ENCODE measurements around the gene THOP1. TPM values are rescaled to one million over a fixed set of nuclear protein-coding genes. Genes with fewer than 3 reads are reported as not detected.

Gene THOP1
- total RNA-seq, 1 donor from 2014 or later, result 67.3 TPM

DNA sequence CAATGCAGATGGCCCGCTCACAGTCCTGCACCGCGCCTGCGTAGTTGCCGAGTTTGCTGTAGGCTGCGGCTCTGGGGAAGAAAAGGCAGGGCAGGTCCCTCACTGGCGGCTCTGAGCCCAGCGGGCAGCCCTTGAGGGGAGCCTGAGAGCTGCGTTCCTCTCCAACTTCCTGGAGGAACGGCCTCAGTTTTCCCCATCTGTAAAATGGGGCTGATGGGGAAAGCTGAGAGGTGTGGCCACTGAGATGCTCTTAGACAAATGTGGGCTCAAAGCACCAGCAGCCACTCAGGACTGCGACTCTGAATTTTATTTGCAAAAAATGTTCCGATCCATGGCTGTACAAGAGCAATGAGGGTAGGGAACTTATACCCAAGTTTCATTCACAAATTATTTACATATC is 21.6 kb upstream of the THOP1 start:
- Histone ChIP-seq H3K27ac (no peak overlapping the region), H3K36me3 (peaks cover 77 to 96% of the 10 kb centered on the region in 2 donors), H3K27me3 (no peaks in the 10 kb centered on the region), H3K4me3 (no peak overlapping the region), H3K9me3 (no peaks in the 10 kb centered on the region), H3K4me1 (no peaks in the 10 kb centered on the region)
- no peak for DNase-seq (ENCODE audit: low spot score in 2 of 2)
- intact Hi-C loops (cut with DNase I), result no loop called here
- TF ChIP-seq, protein P1, sequence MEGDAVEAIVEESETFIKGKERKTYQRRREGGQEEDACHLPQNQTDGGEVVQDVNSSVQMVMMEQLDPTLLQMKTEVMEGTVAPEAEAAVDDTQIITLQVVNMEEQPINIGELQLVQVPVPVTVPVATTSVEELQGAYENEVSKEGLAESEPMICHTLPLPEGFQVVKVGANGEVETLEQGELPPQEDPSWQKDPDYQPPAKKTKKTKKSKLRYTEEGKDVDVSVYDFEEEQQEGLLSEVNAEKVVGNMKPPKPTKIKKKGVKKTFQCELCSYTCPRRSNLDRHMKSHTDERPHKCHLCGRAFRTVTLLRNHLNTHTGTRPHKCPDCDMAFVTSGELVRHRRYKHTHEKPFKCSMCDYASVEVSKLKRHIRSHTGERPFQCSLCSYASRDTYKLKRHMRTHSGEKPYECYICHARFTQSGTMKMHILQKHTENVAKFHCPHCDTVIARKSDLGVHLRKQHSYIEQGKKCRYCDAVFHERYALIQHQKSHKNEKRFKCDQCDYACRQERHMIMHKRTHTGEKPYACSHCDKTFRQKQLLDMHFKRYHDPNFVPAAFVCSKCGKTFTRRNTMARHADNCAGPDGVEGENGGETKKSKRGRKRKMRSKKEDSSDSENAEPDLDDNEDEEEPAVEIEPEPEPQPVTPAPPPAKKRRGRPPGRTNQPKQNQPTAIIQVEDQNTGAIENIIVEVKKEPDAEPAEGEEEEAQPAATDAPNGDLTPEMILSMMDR (IDR thresholded peaks at IDR 0.05), result no peak

DNA sequence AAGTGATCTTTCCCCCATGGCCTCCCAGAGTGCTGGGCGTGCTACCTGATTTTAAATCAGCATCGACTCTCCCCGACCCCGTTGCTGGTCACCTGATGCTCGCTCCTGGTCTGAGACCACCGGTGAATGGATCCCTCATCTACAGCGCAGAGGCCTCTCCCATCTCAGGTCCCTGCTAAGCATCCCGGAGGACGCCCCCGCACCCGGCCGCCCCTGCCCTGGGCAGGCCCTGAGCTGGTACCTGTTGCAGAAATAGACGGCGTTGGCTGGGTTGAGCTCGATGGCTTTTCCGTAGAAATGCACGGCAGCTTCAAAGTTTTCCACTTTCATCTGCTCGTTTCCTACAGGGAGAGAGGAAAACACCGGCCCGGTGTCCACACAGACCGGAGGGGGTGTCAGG is 20.4 kb upstream of the THOP1 start:
- Histone ChIP-seq H3K27ac (no peak overlapping the region), H3K27me3 (no peaks in the 10 kb centered on the region), H3K36me3 (peaks cover 78 to 88% of the 10 kb centered on the region in 2 donors), H3K9me3 (no peaks in the 10 kb centered on the region), H3K4me3 (no peak overlapping the region), H3K4me1 (no peaks in the 10 kb centered on the region)
- TF ChIP-seq, protein P1 (IDR thresholded peaks at IDR 0.05), result no peak
- intact Hi-C loops (cut with DNase I), result no loop called here
- DNase-seq (ENCODE audit: low spot score in 2 of 2), result no peak

DNA sequence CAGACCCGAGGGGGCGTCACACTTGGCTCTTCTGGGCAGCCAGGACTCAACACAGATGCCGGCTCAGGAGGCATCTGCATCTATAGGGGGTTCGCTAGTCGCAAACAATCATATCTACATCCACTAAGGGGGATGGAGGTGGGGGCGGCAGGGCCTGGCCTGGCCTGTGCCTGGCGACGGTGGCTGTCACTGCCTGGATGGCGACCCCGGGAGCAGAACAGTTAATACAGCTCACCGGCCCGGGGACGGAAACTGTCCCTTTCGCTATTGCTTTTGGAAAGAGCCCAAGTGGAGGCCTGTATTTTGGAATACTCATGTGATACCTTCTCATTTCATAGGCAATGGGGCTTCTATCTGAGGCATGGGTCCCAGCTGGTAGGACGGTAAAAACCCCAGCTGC is 19.9 kb upstream of the THOP1 start:
- Histone ChIP-seq H3K36me3 (peaks cover 78 to 87% of the 10 kb centered on the region in 2 donors), H3K4me1 (peaks cover 0 to 4% of the 10 kb centered on the region in 2 donors), H3K9me3 (no peaks in the 10 kb centered on the region), H3K4me3 (no peak overlapping the region), H3K27ac (no peak overlapping the region), H3K27me3 (no peaks in the 10 kb centered on the region)
- intact Hi-C loops (cut with DNase I), result no loop called here
- TF ChIP-seq, protein P1 (IDR thresholded peaks at IDR 0.05), result no peak
- no peak for DNase-seq (ENCODE audit: low spot score in 2 of 2)

DNA sequence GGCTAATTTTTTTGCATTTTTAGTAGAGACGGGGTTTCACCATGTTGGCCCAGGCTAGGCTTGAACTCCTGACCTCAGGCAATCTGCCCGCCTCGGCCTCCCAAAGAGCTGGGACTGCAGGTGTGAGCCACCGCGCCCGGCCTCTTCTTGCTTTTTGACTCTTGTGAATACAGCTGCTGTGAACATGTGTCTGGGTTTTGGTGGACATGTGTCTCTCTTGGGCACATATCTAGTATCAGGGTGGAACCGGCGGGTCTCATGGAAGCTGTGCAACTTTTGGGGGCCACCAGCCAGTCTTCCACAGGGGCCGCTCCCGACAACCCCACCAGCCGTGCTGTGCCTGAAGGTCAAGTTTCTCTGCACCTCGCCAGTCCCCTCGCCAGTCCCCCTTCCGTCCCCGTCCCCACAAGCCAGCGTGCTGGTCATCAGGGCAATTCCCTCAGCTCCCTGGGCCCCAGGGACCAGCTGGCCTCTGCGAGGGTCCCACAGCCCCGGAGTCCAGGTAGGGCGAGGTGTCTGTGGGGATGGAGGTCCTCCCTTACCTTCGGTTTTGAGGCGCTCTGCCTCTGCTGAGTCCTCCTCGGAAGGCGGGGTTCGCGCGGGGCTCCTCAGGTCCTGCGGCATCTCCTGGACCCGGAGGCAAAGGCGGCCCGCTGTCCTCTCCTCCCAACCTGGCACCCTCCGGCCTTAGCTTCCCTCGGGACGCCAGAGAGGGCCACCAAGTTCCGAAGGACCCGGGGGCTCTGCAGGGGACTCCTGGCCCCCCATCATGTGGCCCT is 18.5 kb upstream of the THOP1 start:
- Histone ChIP-seq H3K4me3 (no peak overlapping the region), H3K36me3 (peaks cover 67 to 81% of the 10 kb centered on the region in 2 donors), H3K4me1 (peaks cover 0 to 9% of the 10 kb centered on the region in 2 donors), H3K9me3 (no peaks in the 10 kb centered on the region), H3K27ac (no peak overlapping the region), H3K27me3 (no peaks in the 10 kb centered on the region)
- DNase-seq (ENCODE audit: low spot score in 2 of 2), result no peak
- intact Hi-C loops (cut with DNase I), result no loop called here
- TF ChIP-seq, protein P1 (IDR thresholded peaks at IDR 0.05), result no peak

DNA sequence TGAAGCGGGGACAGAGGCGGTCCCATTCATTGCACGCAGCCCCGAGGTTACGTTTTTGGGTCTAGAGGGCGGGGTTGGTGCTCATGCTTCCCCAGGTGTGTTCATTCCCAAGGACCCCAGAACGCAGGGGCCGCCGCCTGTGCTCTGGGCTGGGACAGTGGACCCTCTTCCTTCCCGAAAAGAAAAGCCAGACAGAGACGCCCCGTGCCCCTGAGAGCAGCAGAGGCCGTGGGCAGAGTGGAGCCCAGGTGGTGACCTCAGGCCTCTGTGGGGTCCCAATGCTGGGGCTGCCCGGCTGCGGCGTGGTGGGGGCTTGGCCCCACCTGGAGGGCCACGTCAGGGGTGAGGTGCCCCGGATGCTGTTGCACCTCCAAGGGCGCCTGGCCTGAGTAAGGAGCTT is 17.6 kb upstream of the THOP1 start:
- TF ChIP-seq, protein P1 (IDR thresholded peaks at IDR 0.05), result no peak
- H3K36me3 ChIP-seq, result peaks cover 59 to 72% of the 10 kb centered on the region in 2 donors
- H3K27ac ChIP-seq, result no peak overlapping the region
- peaks cover 0 to 9% of the 10 kb centered on the region in 2 donors for H3K4me1 ChIP-seq
- no peak for DNase-seq (ENCODE audit: low spot score in 2 of 2)
- no peak overlapping the region for H3K4me3 ChIP-seq
- intact Hi-C loops (cut with DNase I), result no loop called here
- no peaks in the 10 kb centered on the region for H3K9me3 ChIP-seq
- H3K27me3 ChIP-seq, result no peaks in the 10 kb centered on the region
